ENCODE data around the gene SLC17A2. TPM values are rescaled to one million over a fixed set of nuclear protein-coding genes. Genes with fewer than 3 reads are reported as not detected.

Gene SLC17A2
- total RNA-seq, 2 experiments from 2014 or later = not detected

- Mint-ChIP-seq H3K9me3 (peaks cover 22% of the 10 kb centered on the region), H3K4me1 (peaks cover 75% of the 10 kb centered on the region), H3K4me3 (peak within 1 kb of the TSS; percentile 96), H3K36me3 (ENCODE audit: low read depth) (peaks cover 48% of the 10 kb centered on the region), H3K27me3 (no peaks in the 10 kb centered on the region), H3K27ac (peak within 1 kb of the TSS; percentile 97)
- DNase-seq = peak; percentile 91
- ChIA-PET POLR2A (interaction anchor here (0.6 to 1.6 kb wide), 3 partner anchors 24 to 57 kb away, joined by 3 to 6 read pairs (median 3); a partner anchor contains a TSS), CTCF (interaction anchor here (0.5 to 2.3 kb wide), 10 partner anchors 10 to 929 kb away, joined by 3 to 7 read pairs (median 3); no protein-coding TSS in a partner anchor)
These were observed 31.9 kb upstream of the SLC17A2 start, which contains the start of gene TRIM38 for GRCh38 chr6:25962149-25963127. TSS of gene TRIM38 (plus strand) at chr6:25962802. CDS start at chr6:25966523, 3,721 bp downstream.

- Mint-ChIP-seq H3K4me1 (peaks cover 68% of the 10 kb centered on the region), H3K4me3 (peak overlapping the region; percentile 96), H3K9me3 (peaks cover 19% of the 10 kb centered on the region), H3K36me3 (ENCODE audit: low read depth) (peaks cover 40% of the 10 kb centered on the region), H3K27ac (peak overlapping the region; percentile 97), H3K27me3 (no peaks in the 10 kb centered on the region)
- POLR2A ChIA-PET = interaction anchor here (0.6 to 1.6 kb wide), 3 partner anchors 23 to 58 kb away, joined by 3 to 6 read pairs (median 3); a partner anchor contains a TSS
- DNase-seq = no peak
- CTCF ChIA-PET = interaction anchor here (0.5 to 2.3 kb wide), 9 partner anchors 11 to 928 kb away, joined by 3 to 7 read pairs (median 3); no protein-coding TSS in a partner anchor
These were observed 31.2 kb upstream of the SLC17A2 start for GRCh38 chr6:25961619-25962148.

GRCh38 chr6:25960734-25961133 lies 30.2 kb upstream of the SLC17A2 start:
- Mint-ChIP-seq H3K27ac (peak overlapping the region; percentile 67), H3K27me3 (no peaks in the 10 kb centered on the region), H3K9me3 (peaks cover 19% of the 10 kb centered on the region), H3K4me3 (no peak overlapping the region), H3K4me1 (peaks cover 60% of the 10 kb centered on the region), H3K36me3 (ENCODE audit: low read depth) (peaks cover 31% of the 10 kb centered on the region)
- ChIA-PET CTCF (interaction anchor here (1.9 kb wide), 1 partner anchor 14 kb away, joined by 5 read pairs; no protein-coding TSS in a partner anchor), POLR2A (interaction anchor here (0.9 kb wide), 1 partner anchor 61 kb away, joined by 4 read pairs; a partner anchor contains a TSS)
- no peak for DNase-seq

GRCh38 chr6:25959890-25960536 lies 29.5 kb upstream of the SLC17A2 start:
- Mint-ChIP-seq H3K4me1 (peaks cover 54% of the 10 kb centered on the region), H3K4me3 (peak overlapping the region; percentile 47), H3K36me3 (ENCODE audit: low read depth) (peaks cover 29% of the 10 kb centered on the region), H3K27ac (peak overlapping the region; percentile 37), H3K9me3 (peaks cover 19% of the 10 kb centered on the region), H3K27me3 (no peaks in the 10 kb centered on the region)
- ChIA-PET CTCF (interaction anchor here (1.3 to 1.6 kb wide), 2 partner anchors 16 to 32 kb away, joined by 3 to 6 read pairs; no protein-coding TSS in a partner anchor), POLR2A (interaction anchor here (0.9 kb wide), 1 partner anchor 61 kb away, joined by 4 read pairs; a partner anchor contains a TSS)
- no peak for DNase-seq

- peaks cover 22% of the 10 kb centered on the region for H3K9me3 Mint-ChIP-seq
- H3K27ac Mint-ChIP-seq = peak overlapping the region; percentile 74
- H3K36me3 Mint-ChIP-seq (ENCODE audit: low read depth) = peaks cover 22% of the 10 kb centered on the region
- H3K4me1 Mint-ChIP-seq = peaks cover 45% of the 10 kb centered on the region
- H3K27me3 Mint-ChIP-seq = no peaks in the 10 kb centered on the region
- ChIA-PET POLR2A (interaction anchor here (1.2 kb wide), 1 partner anchor 63 kb away, joined by 4 read pairs; a partner anchor contains a TSS), CTCF (interaction anchor here (0.6 to 1.6 kb wide), 5 partner anchors 11 to 82 kb away, joined by 3 to 6 read pairs (median 4); a partner anchor contains a TSS)
- DNase-seq = no peak
- H3K4me3 Mint-ChIP-seq = no peak overlapping the region
These were observed 28.2 kb upstream of the SLC17A2 start for GRCh38 chr6:25958700-25959162.

GRCh38 chr6:25956226-25956625 lies 25.7 kb upstream of the SLC17A2 start:
- ChIA-PET POLR2A (no interaction called here), CTCF (no interaction called here)
- peaks cover 13% of the 10 kb centered on the region for H3K36me3 Mint-ChIP-seq (ENCODE audit: low read depth)
- no peaks in the 10 kb centered on the region for H3K27me3 Mint-ChIP-seq
- peaks cover 25% of the 10 kb centered on the region for H3K9me3 Mint-ChIP-seq
- no peak overlapping the region for H3K4me3 Mint-ChIP-seq
- DNase-seq = no peak
- H3K27ac Mint-ChIP-seq = no peak overlapping the region
- H3K4me1 Mint-ChIP-seq = peaks cover 32% of the 10 kb centered on the region

GRCh38 chr6:25954756-25955155 lies 24.3 kb upstream of the SLC17A2 start:
- Mint-ChIP-seq H3K27ac (no peak overlapping the region), H3K4me3 (no peak overlapping the region), H3K36me3 (ENCODE audit: low read depth) (peaks cover 13% of the 10 kb centered on the region), H3K27me3 (no peaks in the 10 kb centered on the region), H3K9me3 (peaks cover 17% of the 10 kb centered on the region), H3K4me1 (peaks cover 18% of the 10 kb centered on the region)
- ChIA-PET CTCF (no interaction called here), POLR2A (no interaction called here)
- DNase-seq = no peak

- Mint-ChIP-seq H3K27ac (no peak overlapping the region), H3K4me1 (peaks cover 8% of the 10 kb centered on the region), H3K36me3 (ENCODE audit: low read depth) (peaks cover 8% of the 10 kb centered on the region), H3K4me3 (no peak overlapping the region), H3K27me3 (peaks cover 3% of the 10 kb centered on the region), H3K9me3 (peaks cover 14% of the 10 kb centered on the region)
- ChIA-PET POLR2A (no interaction called here), CTCF (no interaction called here)
- DNase-seq = no peak
These were observed 23.2 kb upstream of the SLC17A2 start for GRCh38 chr6:25953733-25954132.

- ChIA-PET CTCF (interaction anchor here (0.7 to 1.4 kb wide), 3 partner anchors 40 to 190 kb away, joined by 3 to 6 read pairs (median 3); no protein-coding TSS in a partner anchor), POLR2A (interaction anchor here (0.6 kb wide), 2 partner anchors 59 to 624 kb away, joined by 3 to 5 read pairs; no protein-coding TSS in a partner anchor)
- H3K27ac Mint-ChIP-seq = no peak overlapping the region
These were observed 22.0 kb upstream of the SLC17A2 start for GRCh38 chr6:25952535-25952934.

GRCh38 chr6:25951296-25952032 lies 21.0 kb upstream of the SLC17A2 start:
- ChIA-PET POLR2A (no interaction called here), CTCF (no interaction called here)
- Mint-ChIP-seq H3K4me3 (no peak overlapping the region), H3K4me1 (peaks cover 9% of the 10 kb centered on the region), H3K27me3 (peaks cover 3% of the 10 kb centered on the region), H3K36me3 (ENCODE audit: low read depth) (peaks cover 3% of the 10 kb centered on the region), H3K27ac (no peak overlapping the region), H3K9me3 (peaks cover 9% of the 10 kb centered on the region)
- DNase-seq = no peak

More at GRCh38 chr6:25952535-25952934, 22.0 kb upstream of the SLC17A2 start:
- Mint-ChIP-seq H3K36me3 (ENCODE audit: low read depth) (peaks cover 3% of the 10 kb centered on the region), H3K27me3 (peaks cover 3% of the 10 kb centered on the region), H3K9me3 (peaks cover 9% of the 10 kb centered on the region), H3K4me1 (peaks cover 3% of the 10 kb centered on the region), H3K4me3 (no peak overlapping the region)
- DNase-seq = no peak

- DNase-seq = no peak
- Mint-ChIP-seq H3K4me1 (peaks cover 19% of the 10 kb centered on the region), H3K4me3 (no peak overlapping the region), H3K36me3 (ENCODE audit: low read depth) (peaks cover 9% of the 10 kb centered on the region), H3K27ac (no peak overlapping the region), H3K9me3 (peaks cover 16% of the 10 kb centered on the region), H3K27me3 (peaks cover 3% of the 10 kb centered on the region)
- ChIA-PET POLR2A (no interaction called here), CTCF (no interaction called here)
These were observed 19.8 kb upstream of the SLC17A2 start for GRCh38 chr6:25950297-25950696.

All from activated CD4-positive, alpha-beta T cell treated with anti-CD3 and anti-CD28 coated beads, Interleukin-2, amount 10 ng/mL, durations not matched to agents 7 days and 5 days (primary cell).